ENCODE data around the gene YLPM1.

Gene YLPM1

GRCh38 chr14:74739293-74740030 lies 23.7 kb upstream of the YLPM1 start:
- peaks cover 11 to 36% of the 10 kb centered on the region in 2 experiments for H3K36me3 ChIP-seq (ENCODE audit: control insufficient read depth in 1 of 2, insufficient read depth in 2 of 2, low read depth in 1 of 2, low read length in 2 of 2)
- no peak overlapping the region for H3K23ac ChIP-seq (ENCODE audit: low read length in 2 of 2)
- no peaks in the 10 kb centered on the region for H3K79me1 ChIP-seq (replicated peaks; ENCODE audit: low read length, poor library complexity, severe bottlenecking)
- no peak for DNase-seq
- H3K4me2 ChIP-seq (ENCODE audit: low read length, poor library complexity, severe bottlenecking) = no peak overlapping the region
- H3K27ac ChIP-seq (ENCODE audit: low read length, poor library complexity, severe bottlenecking) = no peak overlapping the region
- H4K91ac ChIP-seq (ENCODE audit: low read length) = no peak overlapping the region
- H2BK5ac ChIP-seq (ENCODE audit: low read depth, low read length, poor library complexity, severe bottlenecking) = no peak overlapping the region
- H4K8ac ChIP-seq (ENCODE audit: low read length) = no peak overlapping the region
- H3K9me3 ChIP-seq (ENCODE audit: control insufficient read depth, low read length) = peaks cover 6% of the 10 kb centered on the region
- no peak overlapping the region for H3K9ac ChIP-seq (ENCODE audit: low read length)
- H3K18ac ChIP-seq (ENCODE audit: low read depth in 1 of 2, low read length in 2 of 2) = no peak overlapping the region
- H2BK120ac ChIP-seq (ENCODE audit: low read depth, low read length) = no peak overlapping the region
- H3K4me3 ChIP-seq (ENCODE audit: insufficient read depth in 1 of 2, low read depth in 1 of 2, low read length in 2 of 2) = no peak overlapping the region
- H3K14ac ChIP-seq (ENCODE audit: low read length in 2 of 2) = no peak overlapping the region
- peaks cover 4% of the 10 kb centered on the region for H3K4me1 ChIP-seq (ENCODE audit: control insufficient read depth, insufficient read depth, low read depth, low read length)
- H2AK5ac ChIP-seq (ENCODE audit: low read length, severe bottlenecking) = no peak overlapping the region
- WGBS = 86% methylated on average over 8 of the region's 8 CpGs
- no peak overlapping the region for H3K4ac ChIP-seq (ENCODE audit: low read depth in 1 of 2, low read length in 2 of 2)
- H2BK12ac ChIP-seq (ENCODE audit: low read length in 2 of 2) = no peak overlapping the region
- H2BK15ac ChIP-seq (ENCODE audit: low read depth, poor library complexity, severe bottlenecking) = no peak overlapping the region
- H2AFZ ChIP-seq (ENCODE audit: low read depth, low read length) = no peak overlapping the region
- H3K27me3 ChIP-seq (ENCODE audit: control insufficient read depth in 1 of 2, insufficient read depth in 1 of 2, low read length in 2 of 2) = no peaks in the 10 kb centered on the region

GRCh38 chr14:74747237-74747636 lies 15.9 kb upstream of the YLPM1 start:
- Histone ChIP-seq H2BK12ac (ENCODE audit: low read length in 2 of 2) (no peak overlapping the region), H3K27ac (ENCODE audit: low read length, poor library complexity, severe bottlenecking) (no peak overlapping the region), H3K4me3 (ENCODE audit: insufficient read depth in 1 of 2, low read depth in 1 of 2, low read length in 2 of 2) (no peak overlapping the region), H4K8ac (ENCODE audit: low read length) (no peak overlapping the region), H3K23ac (ENCODE audit: low read length in 2 of 2) (no peak overlapping the region), H3K36me3 (ENCODE audit: control insufficient read depth in 1 of 2, insufficient read depth in 2 of 2, low read depth in 1 of 2, low read length in 2 of 2) (no peaks in the 10 kb centered on the region), H3K4me1 (ENCODE audit: control insufficient read depth, insufficient read depth, low read depth, low read length) (no peaks in the 10 kb centered on the region), H2BK15ac (ENCODE audit: low read depth, poor library complexity, severe bottlenecking) (no peak overlapping the region), H2AFZ (ENCODE audit: low read depth, low read length) (no peak overlapping the region), H3K9ac (ENCODE audit: low read length) (no peak overlapping the region), H3K18ac (ENCODE audit: low read depth in 1 of 2, low read length in 2 of 2) (no peak overlapping the region), H3K9me3 (ENCODE audit: control insufficient read depth, low read length) (no peaks in the 10 kb centered on the region), H2AK5ac (ENCODE audit: low read length, severe bottlenecking) (no peak overlapping the region), H4K91ac (ENCODE audit: low read length) (no peak overlapping the region), H3K79me1 (replicated peaks; ENCODE audit: low read length, poor library complexity, severe bottlenecking) (no peaks in the 10 kb centered on the region), H3K27me3 (ENCODE audit: control insufficient read depth in 1 of 2, insufficient read depth in 1 of 2, low read length in 2 of 2) (no peaks in the 10 kb centered on the region), H3K14ac (ENCODE audit: low read length in 2 of 2) (no peak overlapping the region), H2BK120ac (ENCODE audit: low read depth, low read length) (no peak overlapping the region), H3K4ac (ENCODE audit: low read depth in 1 of 2, low read length in 2 of 2) (no peak overlapping the region), H2BK5ac (ENCODE audit: low read depth, low read length, poor library complexity, severe bottlenecking) (no peak overlapping the region), H3K4me2 (ENCODE audit: low read length, poor library complexity, severe bottlenecking) (no peak overlapping the region)
- no peak for DNase-seq
- whole genome bisulfite sequencing = 90% methylated on average over 2 of the region's 2 CpGs

- Histone ChIP-seq H2AFZ (ENCODE audit: low read depth, low read length) (no peak overlapping the region), H2AK5ac (ENCODE audit: low read length, severe bottlenecking) (no peak overlapping the region), H3K4me1 (ENCODE audit: control insufficient read depth, insufficient read depth, low read depth, low read length) (no peaks in the 10 kb centered on the region), H2BK120ac (ENCODE audit: low read depth, low read length) (no peak overlapping the region), H3K27me3 (ENCODE audit: control insufficient read depth in 1 of 2, insufficient read depth in 1 of 2, low read length in 2 of 2) (no peaks in the 10 kb centered on the region), H3K4ac (ENCODE audit: low read depth in 1 of 2, low read length in 2 of 2) (no peak overlapping the region), H3K79me1 (replicated peaks; ENCODE audit: low read length, poor library complexity, severe bottlenecking) (no peaks in the 10 kb centered on the region), H2BK5ac (ENCODE audit: low read depth, low read length, poor library complexity, severe bottlenecking) (no peak overlapping the region), H3K4me2 (ENCODE audit: low read length, poor library complexity, severe bottlenecking) (no peak overlapping the region), H3K23ac (ENCODE audit: low read length in 2 of 2) (no peak overlapping the region), H3K9me3 (ENCODE audit: control insufficient read depth, low read length) (peaks cover 5% of the 10 kb centered on the region), H4K91ac (ENCODE audit: low read length) (no peak overlapping the region), H3K4me3 (ENCODE audit: insufficient read depth in 1 of 2, low read depth in 1 of 2, low read length in 2 of 2) (no peak overlapping the region), H3K36me3 (ENCODE audit: control insufficient read depth in 1 of 2, insufficient read depth in 2 of 2, low read depth in 1 of 2, low read length in 2 of 2) (no peaks in the 10 kb centered on the region), H4K8ac (ENCODE audit: low read length) (no peak overlapping the region), H2BK15ac (ENCODE audit: low read depth, poor library complexity, severe bottlenecking) (no peak overlapping the region), H3K18ac (ENCODE audit: low read depth in 1 of 2, low read length in 2 of 2) (no peak overlapping the region), H2BK12ac (ENCODE audit: low read length in 2 of 2) (no peak overlapping the region), H3K9ac (ENCODE audit: low read length) (no peak overlapping the region), H3K27ac (ENCODE audit: low read length, poor library complexity, severe bottlenecking) (no peak overlapping the region), H3K14ac (ENCODE audit: low read length in 2 of 2) (no peak overlapping the region)
- WGBS = 74% methylated on average over 1 of the region's 2 CpGs
- DNase-seq = peak; percentile 12
Measured at GRCh38 chr14:74754157-74754556, 9.0 kb upstream of the YLPM1 start.

- no peak overlapping the region for H3K18ac ChIP-seq (ENCODE audit: low read depth in 1 of 2, low read length in 2 of 2)
- H3K4ac ChIP-seq (ENCODE audit: low read depth in 1 of 2, low read length in 2 of 2) = no peak overlapping the region
- H2AFZ ChIP-seq (ENCODE audit: low read depth, low read length) = no peak overlapping the region
- no peaks in the 10 kb centered on the region for H3K36me3 ChIP-seq (ENCODE audit: control insufficient read depth in 1 of 2, insufficient read depth in 2 of 2, low read depth in 1 of 2, low read length in 2 of 2)
- H3K9me3 ChIP-seq (ENCODE audit: control insufficient read depth, low read length) = peaks cover 5% of the 10 kb centered on the region
- no peak overlapping the region for H2AK5ac ChIP-seq (ENCODE audit: low read length, severe bottlenecking)
- H2BK5ac ChIP-seq (ENCODE audit: low read depth, low read length, poor library complexity, severe bottlenecking) = no peak overlapping the region
- no peaks in the 10 kb centered on the region for H3K27me3 ChIP-seq (ENCODE audit: control insufficient read depth in 1 of 2, insufficient read depth in 1 of 2, low read length in 2 of 2)
- H3K4me1 ChIP-seq (ENCODE audit: control insufficient read depth, insufficient read depth, low read depth, low read length) = no peaks in the 10 kb centered on the region
- no peak overlapping the region for H2BK12ac ChIP-seq (ENCODE audit: low read length in 2 of 2)
- no peak for DNase-seq
- no peak overlapping the region for H3K9ac ChIP-seq (ENCODE audit: low read length)
- no peak overlapping the region for H3K4me3 ChIP-seq (ENCODE audit: insufficient read depth in 1 of 2, low read depth in 1 of 2, low read length in 2 of 2)
- no peak overlapping the region for H3K27ac ChIP-seq (ENCODE audit: low read length, poor library complexity, severe bottlenecking)
- no peak overlapping the region for H2BK15ac ChIP-seq (ENCODE audit: low read depth, poor library complexity, severe bottlenecking)
- 92% methylated on average over 7 of the region's 7 CpGs for WGBS
- no peak overlapping the region for H4K91ac ChIP-seq (ENCODE audit: low read length)
- no peak overlapping the region for H4K8ac ChIP-seq (ENCODE audit: low read length)
- no peaks in the 10 kb centered on the region for H3K79me1 ChIP-seq (replicated peaks; ENCODE audit: low read length, poor library complexity, severe bottlenecking)
- H2BK120ac ChIP-seq (ENCODE audit: low read depth, low read length) = no peak overlapping the region
- no peak overlapping the region for H3K23ac ChIP-seq (ENCODE audit: low read length in 2 of 2)
- no peak overlapping the region for H3K14ac ChIP-seq (ENCODE audit: low read length in 2 of 2)
- no peak overlapping the region for H3K4me2 ChIP-seq (ENCODE audit: low read length, poor library complexity, severe bottlenecking)
Measured at GRCh38 chr14:74754899-74755298, 8.2 kb upstream of the YLPM1 start.

All from mesenchymal stem cell (in vitro differentiated cells and primary cell).